ENCODE results near the gene GARIN6. TPM values are rescaled to one million over a fixed set of nuclear protein-coding genes. Genes with fewer than 3 reads are reported as not detected.

GARIN6 gene
- total RNA-seq, 4 donors from 2014 or later: 0.27 TPM; not detected in 3

GRCh38 chr12:99627459-99627858 is 20.1 kb upstream of the GARIN6 start:
- Histone ChIP-seq H3K4me1 (no peaks in the 10 kb centered on the region), H3K4me3 (replicated peaks in 1 of 3) (no peak overlapping the region), H3K27ac (no peak overlapping the region), H3K9me3 (no peaks in the 10 kb centered on the region), H3K27me3 (no peaks in the 10 kb centered on the region), H3K36me3 (no peaks in the 10 kb centered on the region)
- DNase-seq: no peak
- TF ChIP-seq CTCF (IDR thresholded peaks at IDR 0.05): no peak
- TF ChIP-seq POLR2A (IDR thresholded peaks at IDR 0.05): no peak
- intact Hi-C loops (cut with DNase I): no loop called here
- WGBS, 2 donors: 83 to 86% methylated on average over 2 of the region's 2 CpGs

- no peaks in the 10 kb centered on the region for H3K27me3 ChIP-seq
- WGBS, 2 donors: 86% methylated on average over 2 of the region's 2 CpGs
- no peak for DNase-seq
- no peaks in the 10 kb centered on the region for H3K4me1 ChIP-seq
- no peak overlapping the region for H3K4me3 ChIP-seq (replicated peaks in 1 of 3)
- H3K27ac ChIP-seq: no peak overlapping the region
- no peaks in the 10 kb centered on the region for H3K36me3 ChIP-seq
- no peak for TF ChIP-seq POLR2A (IDR thresholded peaks at IDR 0.05)
- TF ChIP-seq CTCF (IDR thresholded peaks at IDR 0.05): no peak
- intact Hi-C loops (cut with DNase I): no loop called here
- no peaks in the 10 kb centered on the region for H3K9me3 ChIP-seq
Measured at GRCh38 chr12:99644629-99645028, 2.9 kb upstream of the GARIN6 start.

DNA sequence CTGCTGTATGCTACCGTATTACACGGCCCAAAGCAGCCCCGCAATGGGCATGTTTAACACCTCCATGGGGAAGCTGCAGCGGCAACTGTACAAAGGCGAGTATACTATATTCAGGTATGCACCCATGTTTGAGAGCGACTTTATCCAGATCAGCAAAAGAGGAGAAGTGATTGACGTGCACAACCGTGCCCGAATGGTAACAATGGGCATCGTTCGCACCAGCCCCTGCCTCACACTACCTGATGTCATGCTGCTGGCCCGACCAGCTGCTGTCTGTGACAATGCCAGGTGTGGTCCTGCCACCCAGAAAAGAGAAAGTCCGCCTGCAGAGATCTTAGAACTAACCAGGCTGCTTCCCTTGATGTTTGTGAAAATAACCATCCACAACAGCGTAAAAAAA is 630 bp downstream of the GARIN6 start:
- Histone ChIP-seq H3K4me3 (replicated peaks in 1 of 3) (no peak overlapping the region), H3K36me3 (no peaks in the 10 kb centered on the region), H3K4me1 (no peaks in the 10 kb centered on the region), H3K27ac (no peak overlapping the region), H3K9me3 (no peaks in the 10 kb centered on the region), H3K27me3 (no peaks in the 10 kb centered on the region)
- intact Hi-C loops (cut with DNase I): no loop called here
- DNase-seq: no peak
- WGBS, 2 donors: 93 to 94% methylated on average over 13 to 14 of the region's 14 CpGs
- TF ChIP-seq CTCF (IDR thresholded peaks at IDR 0.05): no peak
- TF ChIP-seq POLR2A (IDR thresholded peaks at IDR 0.05): no peak

GRCh38 chr12:99649551-99649950 is 2.0 kb downstream of the GARIN6 start:
- no peak overlapping the region for H3K27ac ChIP-seq
- no peaks in the 10 kb centered on the region for H3K4me1 ChIP-seq
- no peak for DNase-seq
- H3K36me3 ChIP-seq: no peaks in the 10 kb centered on the region
- no peaks in the 10 kb centered on the region for H3K9me3 ChIP-seq
- H3K27me3 ChIP-seq: no peaks in the 10 kb centered on the region
- intact Hi-C loops (cut with DNase I): no loop called here
- WGBS, 2 donors: 67 to 86% methylated on average over 1 of the region's 1 CpG
- H3K4me3 ChIP-seq (replicated peaks in 1 of 3): no peak overlapping the region
- TF ChIP-seq CTCF (IDR thresholded peaks at IDR 0.05): no peak

DNA sequence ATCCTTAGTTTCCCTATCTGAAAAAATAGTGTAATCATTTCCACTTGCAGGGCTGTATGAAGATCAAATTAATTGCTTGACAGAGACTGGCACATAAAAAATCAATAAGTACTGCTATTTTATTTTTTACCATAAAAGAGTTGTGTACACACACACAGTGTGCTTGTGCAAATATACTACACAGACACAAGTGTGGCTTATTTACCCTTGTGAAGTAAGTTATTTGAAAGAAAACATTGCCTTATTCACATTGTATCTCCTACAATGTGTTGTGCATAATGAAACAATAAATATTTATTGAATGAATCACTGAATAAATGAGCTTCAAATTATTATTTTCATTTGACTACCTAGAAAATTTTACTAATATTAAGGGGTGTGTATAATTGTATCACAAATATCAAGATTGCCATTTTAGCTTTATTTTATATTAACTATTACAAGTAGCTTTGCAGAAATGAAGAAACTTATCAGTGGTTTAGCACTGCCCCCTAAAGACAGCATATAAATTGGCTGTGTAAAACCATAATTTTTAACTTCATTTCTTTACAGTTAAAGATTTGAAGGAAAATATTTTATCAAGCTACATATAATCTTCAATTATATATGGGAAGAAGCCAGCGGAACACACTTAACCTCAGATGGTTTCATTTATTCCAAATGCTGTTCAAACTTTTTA is 11.3 kb downstream of the GARIN6 start:
- TF ChIP-seq POLR2A (IDR thresholded peaks at IDR 0.05) (no peak), CTCF (IDR thresholded peaks at IDR 0.05) (peak in 3 of 6 experiments; percentile 26 to 36 (median 30))
- Histone ChIP-seq H3K4me3 (replicated peaks in 1 of 3) (no peak overlapping the region), H3K27ac (no peak overlapping the region), H3K27me3 (no peaks in the 10 kb centered on the region), H3K36me3 (no peaks in the 10 kb centered on the region), H3K9me3 (no peaks in the 10 kb centered on the region), H3K4me1 (no peaks in the 10 kb centered on the region)
- no peak for DNase-seq
- intact Hi-C loops (cut with DNase I): no loop called here
- WGBS, 2 donors: 82 to 87% methylated on average over 1 of the region's 1 CpG

Measured in thyroid gland (tissue), 4 donors.